HG03060 (cell line): ENCODE data around the gene TRIM42.

ENCODE experiments used
- ATAC-seq: cut with Tn5 transposase; IDR thresholded peaks from one replicate; pipeline ENCODE4 v1.9.1; 2021; ENCODE audit warnings: low read depth, moderate number of reproducible peaks; ENCODE audit not compliant: unreplicated experiment

TRIM42 gene

DNA sequence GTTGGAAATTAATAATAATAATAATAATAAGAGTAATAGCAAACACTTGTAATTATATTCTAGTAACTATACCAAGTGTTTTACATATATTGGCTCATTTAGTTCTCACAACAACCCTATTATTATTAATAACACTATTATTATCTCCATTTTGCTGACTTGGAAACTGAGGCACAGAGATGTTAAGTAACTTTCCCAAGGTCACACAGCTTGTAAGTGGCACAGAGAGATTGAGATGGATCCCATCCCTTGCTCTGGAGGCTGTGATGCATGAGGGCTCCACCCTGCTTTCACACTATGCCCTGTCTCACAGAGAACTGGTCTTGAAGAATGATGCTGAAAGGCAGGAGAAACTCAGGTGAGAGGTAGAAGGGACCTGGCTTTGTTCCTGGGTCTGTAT is 31.9 kb downstream of the TRIM42 start:
- no peak for ATAC-seq

GRCh38 chr3:140710711-140711389 is 33.0 kb downstream of the TRIM42 start:
- ATAC-seq = no peak

DNA sequence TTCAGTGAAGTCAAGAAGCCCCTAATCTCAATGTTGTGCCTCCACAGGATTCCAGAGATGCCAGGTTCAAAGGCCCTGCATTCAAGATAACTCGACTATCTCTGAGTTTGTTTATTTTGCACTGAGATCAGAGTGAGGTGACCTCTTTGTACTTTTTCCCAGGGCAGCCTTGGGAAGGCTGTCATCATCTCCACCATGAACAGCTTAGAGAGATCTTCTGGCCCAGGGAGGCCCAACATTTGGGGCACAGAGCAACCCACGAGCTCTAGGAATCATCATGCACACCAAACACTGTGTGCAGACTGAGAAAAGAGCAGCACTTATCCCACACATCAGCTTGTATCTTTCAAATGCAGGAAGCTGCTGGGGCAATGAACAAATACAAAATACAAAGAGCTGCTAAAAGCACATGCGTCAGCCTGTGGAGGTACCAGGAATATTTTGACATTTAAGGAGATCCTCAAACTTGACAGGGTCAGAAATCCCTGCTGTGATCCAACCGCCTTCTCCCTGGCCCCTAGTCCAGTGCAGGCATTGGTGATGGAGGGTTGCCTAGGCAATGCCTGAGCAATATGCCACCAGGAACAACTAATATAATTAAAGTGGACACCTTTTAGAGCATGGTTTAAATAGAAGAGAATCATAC is 33.6 kb downstream of the TRIM42 start:
- ATAC-seq = no peak

GRCh38 chr3:140712301-140712700 is 34.4 kb downstream of the TRIM42 start:
- ATAC-seq = no peak

- ATAC-seq = no peak
Observed at GRCh38 chr3:140715035-140715434, 37.2 kb downstream of the TRIM42 start.

- no peak for ATAC-seq
Observed at GRCh38 chr3:140717921-140718320, 40.1 kb downstream of the TRIM42 start.

- ATAC-seq = no peak
Observed at GRCh38 chr3:140719841-140720614, 42.2 kb downstream of the TRIM42 start.

DNA sequence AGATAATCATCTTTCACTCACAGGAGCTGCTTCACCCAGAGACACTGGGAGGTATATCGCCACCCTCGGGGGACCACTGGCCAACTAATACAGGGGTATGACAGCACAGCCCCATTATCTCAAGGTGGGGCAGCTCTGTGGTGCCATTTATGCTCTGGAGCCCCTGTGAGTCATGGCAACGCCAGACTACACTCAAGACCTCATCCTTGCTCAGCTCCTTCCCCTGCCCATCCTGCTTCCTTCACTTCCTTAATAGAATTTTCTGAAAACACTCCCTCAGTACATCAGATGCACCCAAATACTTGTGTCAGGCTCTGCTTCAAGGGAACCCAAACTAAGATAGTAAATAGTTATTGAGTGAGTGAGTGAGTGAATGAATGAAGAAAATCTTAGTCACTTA is 45.7 kb downstream of the TRIM42 start:
- ATAC-seq = no peak

DNA sequence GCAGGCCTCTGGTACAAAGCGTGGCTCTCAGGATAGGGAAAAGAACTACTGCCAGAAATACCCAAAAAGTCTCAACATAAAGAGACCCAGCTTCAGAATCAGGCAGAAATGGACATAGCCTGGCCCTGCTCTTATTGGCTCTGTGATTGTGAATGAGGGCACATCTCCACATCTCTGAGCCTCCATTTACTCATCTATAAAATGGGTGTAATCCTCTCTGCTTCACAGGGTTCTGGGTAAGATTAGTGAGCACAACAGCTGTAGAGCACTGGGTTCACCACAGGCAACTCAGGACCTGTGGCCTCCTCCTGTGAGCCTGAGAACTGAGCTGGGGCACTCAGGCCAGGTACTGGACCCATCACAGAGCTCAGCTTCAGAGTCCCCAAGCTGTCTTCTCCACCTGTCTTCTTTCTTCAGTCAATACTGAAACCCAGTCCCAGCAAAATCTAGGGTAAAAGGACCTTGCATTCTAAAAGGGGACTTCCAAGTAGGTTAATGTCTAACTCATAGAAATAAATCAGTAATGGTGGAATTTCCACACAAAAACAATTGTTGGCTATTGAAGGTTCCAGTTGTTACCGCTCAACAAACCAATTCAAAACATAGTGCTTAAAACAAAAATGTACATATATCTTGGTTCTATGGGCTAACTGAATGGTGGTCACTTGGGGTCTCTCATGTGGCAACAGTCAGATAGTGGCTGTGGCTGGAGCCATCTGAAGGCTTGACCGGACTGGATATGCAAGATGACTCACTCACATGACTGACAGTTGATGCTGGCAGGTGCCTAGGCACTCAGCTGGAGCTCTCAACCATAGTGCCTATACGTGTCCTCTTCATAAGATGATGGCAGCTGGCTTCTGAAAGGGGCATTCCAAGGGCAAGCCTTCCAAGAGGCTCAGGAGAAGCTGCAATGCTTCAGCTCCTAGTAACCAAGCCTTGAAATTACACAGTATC is 47.3 kb downstream of the TRIM42 start:
- ATAC-seq = peak; percentile 73

GRCh38 chr3:140726066-140726465 is 48.2 kb downstream of the TRIM42 start:
- ATAC-seq = no peak

- no peak for ATAC-seq
Observed at GRCh38 chr3:140727886-140728285, 50.0 kb downstream of the TRIM42 start.

DNA sequence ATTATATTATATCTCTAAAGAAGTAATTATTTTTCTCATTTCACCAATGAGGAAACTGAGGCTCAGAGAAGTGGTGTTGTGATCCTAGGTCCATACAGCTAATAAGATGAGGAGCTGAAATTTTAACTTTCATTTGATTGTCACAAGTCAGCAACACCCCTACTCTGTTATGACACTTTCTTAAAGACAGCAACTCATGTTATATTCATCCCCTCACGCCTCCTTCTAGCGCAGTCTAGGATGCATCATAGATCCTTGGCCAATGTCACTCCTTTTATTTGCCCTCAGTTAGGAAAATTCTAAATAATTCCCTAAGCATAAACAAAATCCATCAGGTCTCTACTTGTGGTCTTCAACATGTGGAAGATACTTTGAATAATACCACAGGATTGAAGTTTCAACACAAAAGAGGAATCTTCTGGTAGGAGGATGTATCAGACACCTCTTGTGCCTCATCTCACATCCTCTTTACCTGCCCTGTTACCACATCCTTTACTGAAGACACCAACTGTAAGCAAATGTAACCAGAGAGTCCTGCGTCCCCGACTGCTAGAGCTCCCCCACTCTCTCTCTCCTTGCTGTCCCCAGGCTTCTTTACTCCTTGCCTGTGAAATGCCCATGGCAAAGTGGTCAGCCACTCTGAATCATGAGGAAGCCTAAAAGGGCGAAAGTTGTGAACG is 53.7 kb downstream of the TRIM42 start:
- no peak for ATAC-seq

GRCh38 chr3:140733623-140734022 is 55.8 kb downstream of the TRIM42 start:
- no peak for ATAC-seq

- no peak for ATAC-seq
Observed at GRCh38 chr3:140736863-140737460, 59.1 kb downstream of the TRIM42 start.

GRCh38 chr3:140742116-140742515 is 64.3 kb downstream of the TRIM42 start:
- ATAC-seq = no peak

DNA sequence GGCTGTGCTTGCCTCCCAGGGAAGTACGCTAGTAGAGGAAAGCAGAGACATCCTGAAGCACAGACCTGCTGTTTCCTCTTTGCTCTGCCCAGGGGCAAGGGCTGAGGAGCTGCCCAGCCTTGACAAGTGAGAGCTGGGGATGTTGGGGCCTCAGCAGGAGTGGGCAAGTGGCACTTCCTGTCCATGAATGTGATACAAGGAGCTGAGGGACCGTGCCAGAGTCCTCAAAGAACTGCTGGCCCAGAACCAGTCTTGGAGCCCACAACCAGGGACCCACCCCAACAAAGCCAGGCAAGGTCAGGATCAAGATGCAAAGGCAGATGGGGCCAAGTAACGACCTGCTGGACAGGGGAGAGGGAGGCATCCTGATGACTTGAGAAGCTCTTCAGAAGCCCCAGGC is 70.3 kb downstream of the TRIM42 start:
- no peak for ATAC-seq

- no peak for ATAC-seq
Observed at GRCh38 chr3:140748903-140749302, 71.0 kb downstream of the TRIM42 start.
